ENCODE measurements around the gene CNTN4.

DNA sequence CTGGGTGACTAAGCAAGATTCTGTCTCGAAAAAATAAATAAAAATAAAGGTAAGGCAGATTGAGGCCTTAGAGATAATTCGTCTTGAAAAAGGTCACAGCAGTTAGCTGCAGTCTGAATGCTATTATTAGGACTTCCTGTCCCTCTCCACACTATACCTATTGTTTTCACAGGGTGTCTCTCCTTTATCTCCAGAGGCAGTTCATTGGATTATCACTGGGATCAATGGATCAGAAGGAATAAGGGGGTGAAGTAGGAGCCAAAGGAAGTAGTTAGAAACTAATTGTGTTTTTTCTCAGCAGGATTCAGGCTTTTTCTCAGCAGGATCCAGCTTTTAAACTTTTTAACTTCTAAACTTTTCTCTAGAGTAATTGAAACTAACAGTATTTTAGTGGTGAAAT is 684.6 kb downstream of the CNTN4 start:
- TF ChIP-seq CTCF (IDR thresholded peaks at IDR 0.05; ENCODE audit: low read length): no peak
- no peak for TF ChIP-seq EZH2phosphoT487 (IDR thresholded peaks at IDR 0.05; ENCODE audit: low read length)
